CD4-positive, alpha-beta T cell treated with Interleukin-21 for 1 hour (primary cell): Measurements from ENCODE around the gene IPPK.
"Not testable (repeated sequence)": the region's sequence is repeated elsewhere in the genome, so short reads cannot be mapped to it uniquely, and the experiment has no call there.

Experiments used
- DNase-seq: peaks from one replicate; pipeline ENCODE4 v3.0.0-alpha.2; 2020

Gene IPPK

GRCh38 chr9:92636627-92637026 lies 33.3 kb downstream of the IPPK start:
- DNase-seq = no peak

GRCh38 chr9:92635760-92636159 lies 34.2 kb downstream of the IPPK start:
- no peak for DNase-seq

- DNase-seq = peak; percentile 60
These were observed 35.0 kb downstream of the IPPK start for GRCh38 chr9:92634712-92635605.

- DNase-seq = no peak
These were observed 36.2 kb downstream of the IPPK start for GRCh38 chr9:92633614-92634278.

GRCh38 chr9:92632641-92633040 lies 37.3 kb downstream of the IPPK start:
- DNase-seq = no peak

GRCh38 chr9:92631452-92632343 lies 38.2 kb downstream of the IPPK start:
- no peak for DNase-seq

GRCh38 chr9:92627651-92628050 lies 42.3 kb downstream of the IPPK start:
- no peak for DNase-seq

- DNase-seq = no peak
These were observed 43.4 kb downstream of the IPPK start for GRCh38 chr9:92626484-92626883.

GRCh38 chr9:92623936-92624335 lies 46.0 kb downstream of the IPPK start:
- DNase-seq = not testable (repeated sequence)

- DNase-seq = no peak
These were observed 49.1 kb downstream of the IPPK start for GRCh38 chr9:92620845-92621244.

GRCh38 chr9:92619601-92620300 lies 50.2 kb downstream of the IPPK start:
- DNase-seq = no peak

GRCh38 chr9:92618633-92619225 lies 51.2 kb downstream of the IPPK start:
- no peak for DNase-seq

- no peak for DNase-seq
These were observed 51.9 kb downstream of the IPPK start for GRCh38 chr9:92617951-92618510.

GRCh38 chr9:92617195-92617813 lies 52.6 kb downstream of the IPPK start:
- DNase-seq = no peak

GRCh38 chr9:92616655-92617111 lies 53.2 kb downstream of the IPPK start:
- no peak for DNase-seq

GRCh38 chr9:92616199-92616641 lies 53.7 kb downstream of the IPPK start:
- DNase-seq = no peak

- DNase-seq = no peak
These were observed 54.1 kb downstream of the IPPK start for GRCh38 chr9:92615790-92616189.

GRCh38 chr9:92614763-92615461 lies 55.0 kb downstream of the IPPK start:
- no peak for DNase-seq

- no peak for DNase-seq
These were observed 55.8 kb downstream of the IPPK start for GRCh38 chr9:92614123-92614510.
